NCI-H226 (cell line): Measurements from ENCODE around the gene ETFDH.

Experiments used
- DNase-seq: peaks from one replicate; pipeline ENCODE4 v3.0.0-alpha.2; 2015

ETFDH gene

DNA sequence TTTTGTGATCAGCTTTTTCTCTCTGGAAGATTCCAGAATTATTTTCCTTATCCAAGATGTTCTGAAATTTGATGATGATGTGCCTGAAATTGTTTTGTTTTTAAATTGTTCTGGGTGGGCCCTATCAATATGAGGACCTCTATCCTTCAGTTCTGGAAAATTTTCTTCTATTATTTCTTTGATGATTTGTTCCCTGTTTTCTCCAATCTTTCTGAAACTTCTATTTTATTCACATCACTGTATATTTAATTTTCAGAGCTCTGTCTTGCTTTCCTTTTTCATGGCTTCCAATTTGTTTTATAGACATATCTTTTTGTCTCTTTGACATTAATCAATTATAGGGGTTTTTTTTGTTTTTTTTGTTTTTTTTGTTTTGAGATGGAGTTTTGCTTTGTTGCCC, 84.5 kb downstream of the ETFDH start:
- DNase-seq, result no peak

DNA sequence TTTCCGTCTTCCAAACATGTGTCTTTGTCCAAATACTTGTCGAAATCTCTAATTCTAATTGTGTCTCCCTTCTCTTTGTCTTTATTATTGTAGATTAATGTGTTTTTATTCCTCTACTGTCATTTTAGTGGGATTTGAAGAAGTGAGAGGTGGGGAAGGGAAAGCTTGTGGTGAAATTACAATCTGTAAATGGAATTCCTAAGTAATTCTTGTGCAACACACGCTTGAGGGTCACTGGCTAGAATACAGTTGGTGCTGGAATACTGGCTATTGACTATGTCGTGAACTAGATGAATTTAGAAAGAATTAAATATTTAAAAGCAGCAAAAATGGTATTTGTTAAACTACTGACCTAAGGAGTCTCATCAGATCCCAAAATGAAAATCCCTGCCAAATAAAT, 86.0 kb downstream of the ETFDH start:
- peak; percentile 9 for DNase-seq

DNA sequence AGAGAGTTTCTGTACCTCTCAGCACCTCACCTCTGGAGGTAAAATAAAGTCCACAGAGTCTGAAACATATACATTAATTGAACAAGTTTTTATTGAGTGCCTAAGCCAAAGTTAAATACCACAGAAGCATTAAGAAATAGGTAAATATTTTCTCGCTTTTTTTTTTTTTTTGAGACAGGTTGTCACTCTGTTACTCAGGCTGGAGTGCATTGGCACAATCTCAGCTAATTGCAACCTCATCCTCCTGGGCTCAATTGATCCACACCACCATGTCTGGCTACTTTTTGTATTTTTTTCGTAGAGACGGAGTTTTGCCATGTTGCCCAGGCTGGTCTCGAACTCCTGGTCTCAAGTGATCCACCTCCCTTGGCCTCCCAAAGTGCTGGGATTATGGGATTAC, 86.6 kb downstream of the ETFDH start:
- no peak for DNase-seq
